Body of pancreas (tissue), 4 donors: ENCODE data around the gene MERTK.

Source experiments
- CTCF ChIP-seq, 7 experiments: fragments of 450-650 bp in 4 of 7; fragments of 200-600 bp in 3 of 7; sonication (generic) in 3 of 7; IDR thresholded peaks; one replicate each; pipeline ENCODE4 v1.5.1; 2016 to 2019; ENCODE audit warnings: antibody characterized with exemption in 7 of 7
- POLR2A ChIP-seq, 3 donors: fragments of 450-650 bp; IDR thresholded peaks; one replicate each; pipeline ENCODE4 v1.6.1; 2016; ENCODE audit warnings: antibody characterized with exemption in 3 of 3, mild to moderate bottlenecking in 2 of 3

GRCh38 chr2:111910609-111911277 lies 12.3 kb downstream of the MERTK start:
- no peak for TF ChIP-seq CTCF (IDR thresholded peaks at IDR 0.05)
- TF ChIP-seq POLR2A (IDR thresholded peaks at IDR 0.05) = no peak
